Suprapubic skin (tissue), 4 donors: ENCODE results near the gene USP5. TPM values are rescaled to one million over a fixed set of nuclear protein-coding genes. Genes with fewer than 3 reads are reported as not detected.
"Not testable (repeated sequence)": the region's sequence is repeated elsewhere in the genome, so short reads cannot be mapped to it uniquely, and the experiment has no call there.

Experiments used
- DNase-seq, 2 donors: peaks; one replicate each; pipeline ENCODE4 v3.0.0-alpha.2; 2019; ENCODE audit warnings: low spot score in 2 of 2
- H3K27ac ChIP-seq: fragments of 200-600 bp; sonication (generic); one replicate; pipeline ENCODE4 v1.5.1; 2019
- H3K27me3 ChIP-seq: fragments of 200-600 bp; sonication (generic); one replicate; pipeline ENCODE4 v1.5.1; 2019
- H3K36me3 ChIP-seq: fragments of 200-600 bp; sonication (generic); one replicate; pipeline ENCODE4 v1.5.1; 2019
- H3K4me1 ChIP-seq: fragments of 200-600 bp; sonication (generic); one replicate; pipeline ENCODE4 v1.5.1; 2019
- H3K4me3 ChIP-seq: fragments of 200-600 bp; sonication (generic); one replicate; pipeline ENCODE4 v1.5.1; 2019; ENCODE audit warnings: mild to moderate bottlenecking
- H3K9me3 ChIP-seq: fragments of 200-600 bp; sonication (generic); one replicate; pipeline ENCODE4 v1.5.1; 2019
- EP300 ChIP-seq: sonication (generic); formaldehyde crosslinking; IDR thresholded peaks from one replicate; pipeline ENCODE4 v1.6.1; 2017; ENCODE audit warnings: antibody characterized with exemption
- POLR2A ChIP-seq, 2 donors: fragments of 450-650 bp; IDR thresholded peaks; one replicate each; pipeline ENCODE4 v1.6.1; 2017; ENCODE audit warnings: antibody characterized with exemption in 2 of 2, mild to moderate bottlenecking in 2 of 2, moderate library complexity in 2 of 2
- POLR2AphosphoS5 ChIP-seq, 3 donors: sonication (generic); formaldehyde crosslinking; IDR thresholded peaks; one replicate each; pipeline ENCODE4 v1.6.1; 2017; ENCODE audit warnings: antibody characterized with exemption in 3 of 3
- WGBS: methylation state at CpG from one replicate; pipeline ENCODE4 v1.1.5; 2018; 5-methylcytosine and 5-hydroxymethylcytosine counted together
- total RNA-seq, 4 donors: library from RNA; depleted of rRNA; stranded (reverse); fragments of >200 nt; gene quantifications; one replicate each; pipeline ENCODE4 v1.1.0, GENCODE V29; 2016
- TF ChIP-seq, protein P1 (sequence below), 2 donors: fragments of 200-600 bp in 1 of 2; fragments of 450-650 bp in 1 of 2; sonication (generic) in 1 of 2; IDR thresholded peaks; one replicate each; pipeline ENCODE4 v1.5.1; 2016 to 2019; ENCODE audit warnings: antibody characterized with exemption in 2 of 2, mild to moderate bottlenecking in 1 of 2, moderate library complexity in 1 of 2

The USP5 gene
- total RNA-seq, 4 donors from 2014 or later: 54.7 to 71.8 (median 68.9) TPM

DNA sequence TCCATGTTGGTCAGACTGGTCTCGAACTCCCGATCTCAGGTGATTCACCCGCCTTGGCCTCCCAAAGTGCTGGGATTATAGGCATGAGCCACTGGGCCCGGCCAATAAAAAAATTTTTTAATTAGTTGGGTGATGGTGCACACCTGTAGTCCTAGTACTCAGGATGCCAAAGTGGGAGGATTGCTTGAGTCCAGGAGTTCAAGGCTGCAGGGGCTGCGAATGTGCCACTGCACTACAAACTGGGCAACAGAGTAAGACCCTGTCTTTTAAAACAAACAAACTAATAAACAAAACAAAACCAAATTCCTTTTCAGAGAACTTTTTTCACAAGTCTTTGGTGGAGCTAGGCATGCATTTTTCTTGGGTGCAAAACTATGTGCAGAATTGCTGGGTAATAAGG lies 31.3 kb downstream of the USP5 start:
- Histone ChIP-seq H3K27me3 (no peaks in the 10 kb centered on the region), H3K9me3 (no peaks in the 10 kb centered on the region), H3K27ac (no peak overlapping the region), H3K4me3 (no peak overlapping the region), H3K36me3 (peaks cover 12% of the 10 kb centered on the region), H3K4me1 (no peaks in the 10 kb centered on the region)
- TF ChIP-seq POLR2A (IDR thresholded peaks at IDR 0.05): no peak
- TF ChIP-seq, protein P1, sequence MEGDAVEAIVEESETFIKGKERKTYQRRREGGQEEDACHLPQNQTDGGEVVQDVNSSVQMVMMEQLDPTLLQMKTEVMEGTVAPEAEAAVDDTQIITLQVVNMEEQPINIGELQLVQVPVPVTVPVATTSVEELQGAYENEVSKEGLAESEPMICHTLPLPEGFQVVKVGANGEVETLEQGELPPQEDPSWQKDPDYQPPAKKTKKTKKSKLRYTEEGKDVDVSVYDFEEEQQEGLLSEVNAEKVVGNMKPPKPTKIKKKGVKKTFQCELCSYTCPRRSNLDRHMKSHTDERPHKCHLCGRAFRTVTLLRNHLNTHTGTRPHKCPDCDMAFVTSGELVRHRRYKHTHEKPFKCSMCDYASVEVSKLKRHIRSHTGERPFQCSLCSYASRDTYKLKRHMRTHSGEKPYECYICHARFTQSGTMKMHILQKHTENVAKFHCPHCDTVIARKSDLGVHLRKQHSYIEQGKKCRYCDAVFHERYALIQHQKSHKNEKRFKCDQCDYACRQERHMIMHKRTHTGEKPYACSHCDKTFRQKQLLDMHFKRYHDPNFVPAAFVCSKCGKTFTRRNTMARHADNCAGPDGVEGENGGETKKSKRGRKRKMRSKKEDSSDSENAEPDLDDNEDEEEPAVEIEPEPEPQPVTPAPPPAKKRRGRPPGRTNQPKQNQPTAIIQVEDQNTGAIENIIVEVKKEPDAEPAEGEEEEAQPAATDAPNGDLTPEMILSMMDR (IDR thresholded peaks at IDR 0.05): no peak
- TF ChIP-seq POLR2AphosphoS5 (IDR thresholded peaks at IDR 0.05): no peak
- TF ChIP-seq EP300: no peak
- WGBS: 95% methylated on average over 5 of the region's 5 CpGs
- no peak for DNase-seq

DNA sequence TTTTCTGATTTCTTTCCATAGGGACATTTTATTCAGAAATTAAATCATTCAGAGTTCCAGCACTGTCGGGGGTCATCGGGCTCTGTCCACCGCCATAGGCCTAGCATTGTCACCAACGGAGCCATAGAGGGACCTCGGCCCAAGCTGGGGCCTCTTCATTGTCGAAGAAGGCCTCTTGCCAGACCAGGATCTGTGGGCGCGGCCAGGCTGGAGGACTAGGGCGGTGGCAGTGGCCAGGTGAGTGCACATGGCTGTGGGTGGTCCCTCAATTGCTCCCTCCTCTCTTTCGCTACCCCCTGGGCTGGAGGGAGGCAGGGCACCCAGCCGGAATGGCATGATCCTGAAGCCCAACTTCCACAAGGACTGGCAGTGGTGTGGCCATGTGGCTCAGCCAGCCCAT lies 31.7 kb downstream of the USP5 start:
- peaks cover 12% of the 10 kb centered on the region for H3K36me3 ChIP-seq
- H3K4me1 ChIP-seq: no peaks in the 10 kb centered on the region
- 91% methylated on average over 10 of the region's 11 CpGs for WGBS
- no peaks in the 10 kb centered on the region for H3K27me3 ChIP-seq
- no peak for DNase-seq
- TF ChIP-seq POLR2AphosphoS5 (IDR thresholded peaks at IDR 0.05): no peak
- TF ChIP-seq, protein P1 (IDR thresholded peaks at IDR 0.05): no peak
- no peak overlapping the region for H3K4me3 ChIP-seq
- no peak overlapping the region for H3K27ac ChIP-seq
- no peaks in the 10 kb centered on the region for H3K9me3 ChIP-seq

DNA sequence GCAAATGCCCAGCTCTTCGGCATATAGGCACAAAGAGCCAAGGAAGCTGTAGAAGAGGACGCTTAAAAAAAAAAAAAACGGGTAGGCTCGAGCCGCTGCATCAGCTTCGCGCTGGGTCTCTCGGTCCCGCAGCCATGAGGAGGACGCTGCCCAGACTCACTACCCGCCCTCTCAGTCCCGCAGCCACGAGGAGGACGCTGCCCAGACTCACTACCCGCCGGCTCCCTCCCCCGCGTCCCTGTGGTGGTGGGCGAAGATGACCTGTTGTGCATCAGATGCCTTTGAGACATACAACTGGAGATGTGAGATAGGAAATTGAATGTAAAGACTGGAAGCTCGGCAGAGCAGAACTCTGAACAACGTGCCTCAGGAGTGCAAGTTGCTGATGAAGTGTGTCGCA lies 32.6 kb downstream of the USP5 start:
- no peak overlapping the region for H3K4me3 ChIP-seq
- 77% methylated on average over 22 of the region's 22 CpGs for WGBS
- TF ChIP-seq POLR2A (IDR thresholded peaks at IDR 0.05): no peak
- no peak for TF ChIP-seq POLR2AphosphoS5 (IDR thresholded peaks at IDR 0.05)
- no peak for TF ChIP-seq EP300
- TF ChIP-seq, protein P1 (IDR thresholded peaks at IDR 0.05): no peak

DNA sequence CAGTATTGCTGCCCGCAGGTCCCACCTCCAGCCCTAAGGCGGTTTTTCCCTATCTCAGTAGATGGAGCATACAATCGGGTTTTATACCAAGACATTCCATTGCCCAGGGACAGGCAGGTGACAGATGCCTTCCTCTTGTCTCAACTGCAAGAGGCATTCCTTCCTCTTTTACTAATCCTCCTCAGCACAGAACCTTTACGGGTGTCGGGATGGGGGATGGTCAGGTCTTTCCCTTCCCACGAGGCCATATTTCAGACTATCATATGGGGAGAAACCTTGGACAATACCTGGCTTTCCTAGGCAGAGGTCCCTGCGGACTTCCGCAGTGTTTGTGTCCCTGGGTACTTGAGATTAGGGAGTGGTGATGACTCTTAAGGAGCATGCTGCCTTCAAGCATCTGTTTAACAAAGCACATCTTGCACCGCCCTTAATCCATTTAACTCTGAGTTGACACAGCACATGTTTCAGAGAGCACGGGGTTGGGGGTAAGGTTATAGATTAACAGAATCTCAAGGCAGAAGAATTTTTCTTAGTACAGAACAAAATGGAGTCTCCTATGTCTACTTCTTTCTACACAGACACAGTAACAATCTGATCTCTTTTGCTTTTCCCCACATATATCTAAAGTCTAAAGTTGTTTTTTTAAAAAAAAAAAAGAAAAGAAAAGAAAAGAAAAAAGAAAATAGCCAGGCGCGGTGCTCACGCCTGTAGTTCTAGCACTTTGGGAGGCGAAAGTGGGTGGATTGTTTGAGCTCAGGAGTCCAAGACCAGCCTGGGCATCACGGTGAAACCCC lies 34.5 kb downstream of the USP5 start:
- not testable (repeated sequence) for H3K4me3 ChIP-seq, H3K27me3 ChIP-seq, H3K4me1 ChIP-seq, DNase-seq, H3K27ac ChIP-seq, H3K9me3 ChIP-seq
- peaks cover 12% of the 10 kb centered on the region for H3K36me3 ChIP-seq
- 73% methylated on average over 13 of the region's 15 CpGs for WGBS

More for the DNA sequence above, 32.6 kb downstream of the USP5 start:
- Histone ChIP-seq H3K36me3 (peaks cover 12% of the 10 kb centered on the region), H3K27ac (no peak overlapping the region), H3K4me1 (no peaks in the 10 kb centered on the region), H3K27me3 (no peaks in the 10 kb centered on the region), H3K9me3 (no peaks in the 10 kb centered on the region)
- no peak for DNase-seq

DNA sequence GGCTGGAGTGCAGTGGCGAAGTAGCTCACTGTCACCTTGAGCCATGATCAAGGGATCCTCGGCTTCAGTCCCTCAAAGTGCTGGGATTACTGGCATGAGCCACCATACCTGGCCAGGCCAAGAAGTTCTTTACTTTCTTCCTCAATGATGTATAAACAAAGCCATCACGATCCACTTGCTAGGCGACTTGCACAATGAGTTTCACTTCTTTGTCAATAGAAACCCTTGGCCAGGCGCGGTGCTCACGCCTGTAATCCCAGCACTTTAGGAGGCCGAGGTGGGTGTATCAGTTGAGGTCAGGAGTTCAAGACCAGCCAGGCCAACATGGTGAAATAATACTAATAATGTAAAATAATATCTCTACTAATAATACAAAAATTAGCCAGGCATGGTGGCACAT lies 35.5 kb downstream of the USP5 start:
- 85% methylated on average over 8 of the region's 8 CpGs for WGBS

More for the DNA sequence above, 35.5 kb downstream of the USP5 start:
- H3K27ac ChIP-seq: no peak overlapping the region
- no peaks in the 10 kb centered on the region for H3K9me3 ChIP-seq
- no peaks in the 10 kb centered on the region for H3K27me3 ChIP-seq
- H3K36me3 ChIP-seq: peaks cover 12% of the 10 kb centered on the region
- no peak overlapping the region for H3K4me3 ChIP-seq
- DNase-seq: no peak
- peaks cover 13% of the 10 kb centered on the region for H3K4me1 ChIP-seq
- TF ChIP-seq, protein P1 (IDR thresholded peaks at IDR 0.05): no peak
- TF ChIP-seq POLR2AphosphoS5 (IDR thresholded peaks at IDR 0.05) (no peak), POLR2A (IDR thresholded peaks at IDR 0.05) (no peak), EP300 (no peak)
